GM13976 (cell line): ENCODE measurements around the gene CNTNAP1.

Source experiments
- DNase-seq: peaks from one replicate; pipeline ENCODE4 v3.0.0; 2012; ENCODE audit warnings: low spot score
- CTCF ChIP-seq: IDR thresholded peaks from 2 replicates; pipeline ENCODE4 v1.5.1; 2012; ENCODE audit warnings: borderline replicate concordance, mild to moderate bottlenecking; ENCODE audit not compliant: insufficient read depth; ENCODE audit errors: extremely low read depth, missing control alignments, control extremely low read depth
- in situ Hi-C: fragments of 300-500 bp; cut with MboI; formaldehyde crosslinking; loops from one replicate; pipeline ENCODE4 v1.12.0; 2022; ENCODE audit warnings: low sequenced_read_pairs, mixed read lengths, inconsistent platforms; ENCODE audit not compliant: unreplicated experiment

Gene CNTNAP1

GRCh38 chr17:42744283-42744805 lies 62.0 kb downstream of the CNTNAP1 start:
- peak; percentile 80 for DNase-seq
- peak; percentile 10 for TF ChIP-seq CTCF
- in situ Hi-C loops: no loop called here

GRCh38 chr17:42744806-42745617 lies 62.7 kb downstream of the CNTNAP1 start, which contains the start of gene EZH1:
TSS of gene EZH1 (minus strand) at chr17:42745040. CDS start at chr17:42728941, 16,099 bp downstream.
- no peak for TF ChIP-seq CTCF
- peak; percentile 100 for DNase-seq
- in situ Hi-C loops: no loop called here

- TF ChIP-seq CTCF: no peak
These were observed 66.0 kb downstream of the CNTNAP1 start for GRCh38 chr17:42748202-42748907.

GRCh38 chr17:42748908-42749798 lies 66.8 kb downstream of the CNTNAP1 start:
- TF ChIP-seq CTCF: no peak
- DNase-seq: no peak
- in situ Hi-C loops: no loop called here

More at GRCh38 chr17:42748202-42748907, 66.0 kb downstream of the CNTNAP1 start:
- in situ Hi-C loops: no loop called here
- DNase-seq: no peak
